ENCODE data around the gene USP5.

USP5 gene

GRCh38 chr12:6821591-6822425 lies 30.1 kb upstream of the USP5 start, which contains the start of gene GPR162:
Gene GPR162 (plus strand): TSS chr12:6821821. CDS start chr12:6823899, 2,078 bp downstream.
- TF ChIP-seq CTCF (IDR thresholded peaks at IDR 0.05; ENCODE audit: insufficient read depth, low read depth, low read length, missing control alignments), result no peak
- peak within 1 kb of the TSS; percentile 18 for H3K4me3 ChIP-seq (ENCODE audit: low read length)
- DNase-seq (ENCODE audit: low read depth), result peak; percentile 34

- TF ChIP-seq CTCF (IDR thresholded peaks at IDR 0.05; ENCODE audit: insufficient read depth, low read depth, low read length, missing control alignments), result no peak
- H3K4me3 ChIP-seq (ENCODE audit: low read length), result no peak overlapping the region
These were observed 29.4 kb upstream of the USP5 start for GRCh38 chr12:6822426-6823135.

GRCh38 chr12:6823182-6824084 lies 28.5 kb upstream of the USP5 start:
- no peak for DNase-seq (ENCODE audit: low read depth)
- TF ChIP-seq CTCF (IDR thresholded peaks at IDR 0.05; ENCODE audit: insufficient read depth, low read depth, low read length, missing control alignments), result no peak

More at GRCh38 chr12:6822426-6823135, 29.4 kb upstream of the USP5 start:
- no peak for DNase-seq (ENCODE audit: low read depth)

GRCh38 chr12:6824085-6824775 lies 27.7 kb upstream of the USP5 start:
- DNase-seq (ENCODE audit: low read depth), result no peak
- H3K4me3 ChIP-seq (ENCODE audit: low read length), result no peak overlapping the region
- TF ChIP-seq CTCF (IDR thresholded peaks at IDR 0.05; ENCODE audit: insufficient read depth, low read depth, low read length, missing control alignments), result no peak

More at GRCh38 chr12:6823182-6824084, 28.5 kb upstream of the USP5 start:
- H3K4me3 ChIP-seq (ENCODE audit: low read length), result no peak overlapping the region

- no peak overlapping the region for H3K4me3 ChIP-seq (ENCODE audit: low read length)
- peak; percentile 41 for DNase-seq (ENCODE audit: low read depth)
- TF ChIP-seq CTCF (IDR thresholded peaks at IDR 0.05; ENCODE audit: insufficient read depth, low read depth, low read length, missing control alignments), result no peak
These were observed 27.0 kb upstream of the USP5 start for GRCh38 chr12:6824901-6825381.

Data from epithelial cell of esophagus (primary cell).